A375 (cell line): Measurements from ENCODE around the gene GPR153. TPM values are rescaled to one million over a fixed set of nuclear protein-coding genes. Genes with fewer than 3 reads are reported as not detected.

Source experiments
- total RNA-seq: library from RNA; depleted of rRNA; stranded (reverse); fragments of >200 nt; shearing (Covaris generic); gene quantifications from 2 replicates; pipeline ENCODE4 v1.2.3, GENCODE V29; 2014; rRNA removed

Gene GPR153
- total RNA-seq, result 26.1 and 29.0 TPM in 2 replicates

DNA sequence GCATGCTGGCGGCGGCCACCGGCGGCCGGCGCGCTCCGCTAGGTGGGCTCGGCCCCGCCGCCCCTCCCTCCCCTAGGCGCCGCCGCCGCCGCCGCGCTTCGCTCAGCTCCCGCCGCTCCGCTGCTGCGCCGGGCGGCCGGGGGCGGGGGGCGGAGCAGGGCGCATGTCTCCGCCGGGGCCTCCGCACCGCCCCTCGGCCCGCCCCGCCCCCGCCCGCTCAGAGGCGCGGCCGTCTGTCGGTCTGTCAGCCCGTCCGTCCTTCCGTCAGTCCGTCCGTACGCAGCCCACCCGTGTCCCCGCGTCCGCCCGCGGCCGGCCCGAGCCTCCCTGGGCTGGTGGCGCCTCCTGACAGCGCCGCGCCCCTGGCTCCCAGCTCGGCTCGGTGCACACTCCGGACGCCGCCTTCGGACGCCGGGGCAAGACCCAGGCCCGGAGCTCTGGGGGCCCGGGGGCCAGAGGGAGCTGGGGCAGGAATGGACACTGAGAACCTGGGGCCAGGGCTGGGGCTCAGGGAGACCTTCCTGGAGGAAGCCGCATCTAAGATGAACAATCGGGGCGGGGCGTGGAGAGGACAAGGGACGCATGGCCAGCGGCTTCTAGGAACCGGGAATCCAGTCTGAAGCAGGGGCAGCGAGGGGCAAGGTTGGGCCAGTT is at the start of gene GPR153:
TSS of gene GPR153 (minus strand) at position 138 of the 654 bp plus-strand sequence. CDS start 6,193 bp downstream, outside the sequence.

DNA sequence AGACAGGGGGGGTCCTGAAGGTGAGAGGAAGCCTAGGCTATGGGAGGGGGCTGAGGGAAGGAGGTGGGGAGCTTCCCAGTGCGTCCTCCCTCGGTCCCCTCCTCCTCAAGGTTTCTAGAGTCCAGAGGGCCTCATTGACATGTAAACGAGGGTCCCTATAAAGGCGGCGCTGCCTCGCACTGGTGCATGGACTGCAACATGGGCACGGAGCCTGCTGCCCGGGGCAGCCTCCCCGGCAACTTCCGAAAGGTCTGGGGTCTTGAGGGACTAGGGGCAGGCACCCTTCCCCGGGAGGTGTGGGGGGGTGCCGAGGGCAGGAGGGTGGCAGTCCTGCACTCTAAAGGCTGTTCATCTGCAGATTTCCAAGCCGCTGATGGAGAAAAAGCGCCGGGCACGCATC is 16.9 kb downstream of the GPR153 start, which contains the start of gene HES3:
TSS of gene HES3 (plus strand) at position 187 of the 400 bp plus-strand sequence. CDS start at position 374, 187 bp downstream.

DNA sequence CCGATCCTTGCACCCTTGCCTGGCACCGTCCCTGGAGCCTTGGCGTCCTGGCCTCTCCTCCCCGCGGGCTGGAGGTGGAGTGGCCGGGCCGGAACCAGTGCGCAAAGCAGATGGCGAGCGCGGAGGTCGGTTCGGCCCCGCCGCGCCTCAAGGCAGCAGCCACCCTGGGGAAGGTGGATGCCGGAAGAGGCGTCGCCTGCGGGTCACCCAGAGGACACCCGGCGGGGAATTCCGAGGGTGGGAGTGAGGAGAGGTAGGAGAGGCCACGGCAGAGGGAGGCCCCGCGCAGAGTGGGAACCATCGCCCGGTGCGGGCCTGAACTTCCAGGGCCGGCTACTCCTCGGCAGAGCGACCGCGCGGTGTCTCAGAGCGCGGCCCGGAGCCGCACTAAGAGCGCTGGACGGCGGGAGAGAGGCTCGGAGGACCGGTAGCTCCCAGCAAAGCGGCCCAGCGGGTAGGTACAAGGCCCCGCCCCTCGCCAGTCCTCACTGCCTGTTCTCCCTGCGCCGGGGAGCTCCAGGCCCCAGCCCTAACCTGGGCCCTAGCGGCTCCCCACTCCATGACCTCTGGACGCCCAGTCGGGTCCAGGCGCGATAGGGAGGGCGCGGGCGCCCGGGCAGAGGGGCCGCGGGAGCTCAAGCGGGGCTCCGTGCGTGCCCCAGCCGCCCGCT is 54.9 kb downstream of the GPR153 start, which contains the start of gene RNF207:
TSS of gene RNF207 (plus strand) at position 271 of the 671 bp plus-strand sequence. CDS start 417 bp downstream, outside the sequence.

DNA sequence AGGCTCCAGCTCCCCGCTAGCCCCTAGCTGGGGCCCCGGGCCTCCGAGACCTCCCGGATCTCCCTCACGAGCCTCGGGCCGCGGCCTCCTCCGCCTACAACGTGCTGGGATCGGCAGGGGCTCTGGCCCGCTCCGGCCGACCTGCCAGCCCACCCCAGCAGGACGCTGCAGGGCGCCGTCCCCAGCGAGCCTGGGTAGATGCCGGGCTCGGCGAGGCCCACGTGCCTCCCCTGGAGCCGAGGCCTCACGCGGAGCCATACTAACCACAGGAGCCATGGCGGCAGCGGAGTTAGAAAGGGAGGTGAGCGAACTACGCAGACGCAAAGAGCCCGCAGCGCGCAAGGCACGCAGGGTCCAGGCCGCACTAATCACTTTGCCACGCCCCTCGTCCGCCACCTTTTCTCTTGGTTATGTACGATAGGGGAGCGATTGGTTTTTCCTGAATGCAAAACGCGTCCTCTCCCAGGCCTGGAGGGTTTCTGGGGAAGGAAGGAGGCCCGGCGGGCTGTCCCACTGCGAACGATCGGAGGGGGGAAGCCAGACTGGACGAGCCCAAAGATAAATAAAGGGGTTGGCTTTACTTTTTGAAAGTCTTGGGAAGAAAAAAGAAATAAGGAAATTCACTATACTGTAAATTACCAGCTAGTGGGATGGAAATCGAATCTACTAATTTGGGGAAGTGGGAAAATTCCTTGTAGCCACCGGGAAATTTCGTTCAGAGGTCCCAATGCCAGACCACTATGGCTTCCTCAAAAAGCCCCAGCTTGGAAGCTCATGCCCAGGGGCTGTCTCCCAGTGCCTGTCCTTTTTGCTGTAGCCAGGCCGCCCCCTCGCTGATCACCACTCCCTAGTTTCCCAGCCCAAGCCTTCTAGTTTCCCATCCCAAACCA is 61.4 kb downstream of the GPR153 start, which contains the start of gene RPL22:
TSS of gene RPL22 (minus strand) at position 298 of the 890 bp plus-strand sequence. CDS start at position 276, 22 bp downstream.

Other genes starting within 250 kb of the GPR153 start
- 11.1 and 12.3 TPM in 2 replicates for gene KCNAB2, start 215.2 kb downstream of the GPR153 start, total RNA-seq
- gene CHD5, start 80.8 kb downstream of the GPR153 start, total RNA-seq, result 0.24 and 0.38 TPM in 2 replicates
- 247 and 271 TPM in 2 replicates for gene RPL22, start 61.5 kb downstream of the GPR153 start, total RNA-seq
- 11.7 and 19.2 TPM in 2 replicates for gene RNF207, start 55.0 kb downstream of the GPR153 start, total RNA-seq
- 48.7 and 49.2 TPM in 2 replicates for gene ICMT, start 25.1 kb downstream of the GPR153 start, total RNA-seq
- not detected in 2 replicates for gene HES3, start 16.9 kb downstream of the GPR153 start, total RNA-seq
- 166 and 192 TPM in 2 replicates for gene ACOT7, start 132.7 kb upstream of the GPR153 start, total RNA-seq
- 0.68 and 2.0 TPM in 2 replicates for gene HES2, start 158.8 kb upstream of the GPR153 start, total RNA-seq
- 12.2 and 15.3 TPM in 2 replicates for gene ESPN, start 163.7 kb upstream of the GPR153 start, total RNA-seq
- 28.0 and 28.6 TPM in 2 replicates for gene TNFRSF25, start 205.1 kb upstream of the GPR153 start, total RNA-seq
- 39.9 and 40.2 TPM in 2 replicates for gene PLEKHG5, start 230.6 kb upstream of the GPR153 start, total RNA-seq